Loucy (cell line): ENCODE results near the gene ACIN1.

ENCODE experiments used
- CTCF ChIP-seq: fragments of 200-600 bp; sonication (generic); conservative IDR thresholded peaks from 2 replicates; pipeline ENCODE4 v1.5.1; 2014; ENCODE audit warnings: mild to moderate bottlenecking, antibody characterized with exemption, low read length
- EZH2phosphoT487 ChIP-seq: fragments of 200-600 bp; IDR thresholded peaks from 2 replicates; pipeline ENCODE4 v1.6.1; 2018; ENCODE audit warnings: antibody characterized with exemption, mild to moderate bottlenecking, moderate library complexity, borderline replicate concordance

- TF ChIP-seq CTCF (no peak), EZH2phosphoT487 (no peak)
These were observed 76.8 kb downstream of the ACIN1 start for GRCh38 chr14:23018107-23018506.
